Posterior cingulate gyrus (tissue), 11 donors: ENCODE results near the gene NT5DC1.

Experiments used
- DNase-seq, 10 donors: peaks; one replicate each; pipeline versions ENCODE4 v3.0.0 to v3.0.0-alpha.2; 2020 to 2021; ENCODE audit warnings: mixed read lengths in 3 of 10
- intact Hi-C: fragments of 100-400 bp; cut with DNase I; formaldehyde crosslinking; loops from one replicate; pipeline ENCODE4 v1.15.1; 2023

The NT5DC1 gene

GRCh38 chr6:116173928-116174327 lies 73.3 kb downstream of the NT5DC1 start:
- DNase-seq, result no peak
- intact Hi-C loops, result no loop called here

DNA sequence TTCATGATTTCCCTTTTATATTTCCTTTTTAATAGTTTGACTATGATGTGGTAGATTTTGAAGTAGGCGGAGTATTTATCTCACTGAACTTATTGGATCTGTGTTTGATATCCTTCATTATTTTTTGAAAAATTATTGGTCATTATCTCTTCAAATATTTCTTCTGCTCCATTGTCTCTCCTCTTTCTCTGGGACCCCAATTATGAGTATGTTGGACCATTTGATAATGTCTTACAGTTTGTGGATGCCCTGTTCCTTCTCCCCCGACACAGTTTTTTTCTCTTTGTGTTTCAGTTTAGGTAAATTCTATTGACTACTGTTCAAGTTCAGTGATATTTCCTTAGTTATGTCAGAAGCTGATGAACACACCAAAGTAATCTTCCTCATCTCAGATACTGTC lies 74.7 kb downstream of the NT5DC1 start:
- no peak for DNase-seq
- intact Hi-C loops, result no loop called here

DNA sequence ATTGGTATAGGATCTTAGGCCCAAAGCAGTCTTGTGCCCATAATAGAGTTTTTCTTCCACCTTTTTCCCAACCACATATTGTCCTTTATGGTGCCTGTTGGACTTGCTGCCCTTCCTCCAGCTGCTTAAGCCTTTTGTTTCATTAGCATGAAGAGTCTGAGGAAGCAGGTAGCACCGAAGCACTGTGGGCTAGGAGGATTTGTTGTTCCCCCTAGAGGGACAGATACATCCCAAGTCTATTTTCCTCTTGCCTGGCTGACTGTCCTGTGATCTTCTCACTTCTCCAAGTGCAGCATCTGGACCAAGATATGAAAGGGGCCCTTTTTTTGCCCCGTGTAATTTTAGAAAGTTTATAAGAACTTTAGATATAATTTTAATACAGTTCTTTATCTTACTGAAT lies 75.9 kb downstream of the NT5DC1 start:
- intact Hi-C loops, result no loop called here
- DNase-seq, result no peak

DNA sequence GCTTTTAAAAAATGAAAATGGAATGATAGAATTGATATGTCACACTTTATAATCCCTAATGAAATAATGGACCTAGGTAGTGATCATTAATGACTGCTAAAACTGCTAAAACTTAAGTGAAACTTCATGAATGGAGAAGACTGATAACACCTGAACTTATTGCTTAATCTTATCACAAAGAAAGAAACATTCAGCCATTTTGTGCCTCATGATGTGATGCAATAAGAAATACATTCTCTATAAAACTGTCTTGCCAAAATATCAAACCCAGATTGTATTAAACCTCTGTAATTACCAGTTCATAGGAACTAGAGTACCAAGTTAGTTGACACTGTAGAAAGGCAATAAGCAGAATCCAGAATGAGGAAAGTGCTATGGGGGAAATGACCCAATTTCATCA lies 79.7 kb downstream of the NT5DC1 start:
- no peak for DNase-seq
- intact Hi-C loops, result no loop called here

GRCh38 chr6:116189472-116189871 lies 88.8 kb downstream of the NT5DC1 start:
- intact Hi-C loops, result no loop called here
- DNase-seq, result no peak

GRCh38 chr6:116190550-116190949 lies 89.9 kb downstream of the NT5DC1 start:
- no peak for DNase-seq

DNA sequence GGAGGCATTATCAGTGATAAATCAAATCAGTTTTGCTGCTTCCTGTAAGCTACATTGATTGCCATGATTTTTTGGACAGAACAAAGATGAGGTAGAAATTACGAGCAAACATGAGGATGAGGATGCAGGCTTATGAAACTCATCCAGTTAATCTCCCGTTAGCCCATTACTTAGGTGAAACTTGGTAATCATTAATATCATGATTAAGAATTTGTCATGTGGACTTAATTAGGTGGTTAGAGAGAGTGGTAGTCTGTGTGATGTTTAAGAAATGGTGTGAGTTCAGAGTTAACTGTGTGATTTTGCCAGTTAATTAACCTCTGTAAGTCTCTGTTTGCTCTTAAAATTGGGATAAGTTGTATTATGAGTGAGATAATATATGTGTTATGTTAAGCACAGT lies 91.2 kb downstream of the NT5DC1 start:
- DNase-seq, result no peak
- intact Hi-C loops, result no loop called here

More at GRCh38 chr6:116190550-116190949, 89.9 kb downstream of the NT5DC1 start:
- intact Hi-C loops, result no loop called here

DNA sequence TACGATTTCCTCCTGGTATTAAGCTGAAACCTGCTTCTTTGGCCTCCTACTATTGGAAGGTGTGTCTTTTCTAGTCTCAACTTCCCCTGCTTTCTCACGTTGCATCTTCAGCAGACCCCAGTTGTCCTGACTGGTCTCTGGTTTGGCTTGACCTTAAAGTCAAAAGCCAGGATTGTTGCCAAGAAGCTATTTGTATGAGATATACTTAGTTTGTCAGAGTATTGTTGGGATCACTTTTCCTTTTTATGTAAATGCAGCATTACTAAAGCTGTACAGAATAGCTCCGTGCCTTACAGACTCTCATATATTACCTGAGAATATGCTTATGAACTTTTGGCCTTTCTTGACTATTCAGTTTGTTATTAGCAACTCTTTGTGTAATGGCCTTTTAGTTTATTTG lies 92.1 kb downstream of the NT5DC1 start:
- intact Hi-C loops, result no loop called here
- no peak for DNase-seq

DNA sequence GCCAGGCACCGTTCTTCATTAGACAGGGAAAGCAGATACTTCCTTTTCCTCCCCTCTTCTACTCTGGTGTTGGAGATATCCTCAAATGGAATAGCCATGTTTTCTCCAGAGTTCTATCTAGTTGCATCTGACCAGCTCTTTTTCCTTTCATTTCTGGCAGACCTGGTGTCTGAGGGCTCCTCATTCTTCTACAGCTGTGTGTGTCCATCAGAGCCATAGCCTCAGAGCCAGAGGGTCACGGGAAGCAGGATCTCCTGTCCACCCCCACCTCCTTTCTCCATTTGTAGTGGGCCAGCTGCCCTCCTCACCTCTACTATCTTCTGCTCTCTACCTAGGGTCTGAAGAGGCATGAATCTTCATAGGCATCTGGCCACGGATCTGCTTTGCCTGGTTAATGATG lies 96.2 kb downstream of the NT5DC1 start:
- no peak for DNase-seq
- intact Hi-C loops, result no loop called here

GRCh38 chr6:116200619-116201249 lies 100.1 kb downstream of the NT5DC1 start:
- intact Hi-C loops, result no loop called here
- DNase-seq, result no peak

DNA sequence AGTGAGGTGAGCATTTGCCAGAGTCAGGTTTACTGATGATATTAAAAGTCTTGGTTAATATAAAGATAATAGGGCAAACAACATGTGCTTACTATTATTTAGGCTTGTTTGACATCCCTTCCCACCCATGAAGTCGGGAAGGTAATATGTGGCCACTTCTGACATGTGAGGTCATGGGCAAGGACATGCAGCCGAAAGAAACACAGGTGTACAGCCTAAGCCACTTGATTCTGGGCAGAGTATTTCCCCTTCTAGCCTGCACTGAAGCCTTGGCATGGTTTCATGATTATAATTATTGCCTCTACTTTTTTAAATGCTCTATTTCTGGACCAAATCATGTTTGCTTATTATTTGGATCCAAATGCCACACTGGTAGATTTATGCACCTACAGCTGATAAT lies 100.9 kb downstream of the NT5DC1 start:
- DNase-seq, result no peak
- intact Hi-C loops, result no loop called here

GRCh38 chr6:116205281-116205680 lies 104.6 kb downstream of the NT5DC1 start:
- DNase-seq, result no peak
- intact Hi-C loops, result no loop called here

DNA sequence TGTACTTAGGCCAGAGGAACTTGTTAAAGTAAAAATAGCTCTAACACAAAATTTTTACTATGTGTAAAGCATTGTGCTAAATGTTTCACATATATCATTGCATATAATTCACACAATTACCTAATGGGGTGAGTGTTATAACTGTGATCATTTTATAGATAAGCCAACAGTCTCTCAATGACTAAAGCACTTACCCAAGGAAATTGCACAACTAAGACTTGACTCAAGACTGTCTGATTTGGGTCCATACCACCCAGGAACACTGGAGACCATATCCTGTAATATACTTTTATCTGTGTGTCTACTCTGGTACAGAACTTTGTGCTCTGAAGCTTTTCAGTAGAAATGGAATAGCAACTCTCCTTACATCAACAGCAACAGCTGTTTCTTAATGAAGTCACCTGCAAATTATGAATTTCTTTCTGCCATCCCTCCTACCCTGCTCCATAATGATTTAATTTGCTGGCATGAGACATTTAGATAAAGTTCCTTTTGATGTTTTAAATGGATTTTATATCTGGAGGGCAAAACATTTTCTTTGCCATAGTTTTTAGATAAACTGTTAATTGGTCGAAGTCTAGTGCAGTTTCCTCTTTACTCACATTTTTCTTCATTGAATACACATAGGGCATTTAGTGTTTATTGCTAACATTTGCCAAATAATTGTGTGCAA lies 105.7 kb downstream of the NT5DC1 start:
- intact Hi-C loops, result no loop called here

DNA sequence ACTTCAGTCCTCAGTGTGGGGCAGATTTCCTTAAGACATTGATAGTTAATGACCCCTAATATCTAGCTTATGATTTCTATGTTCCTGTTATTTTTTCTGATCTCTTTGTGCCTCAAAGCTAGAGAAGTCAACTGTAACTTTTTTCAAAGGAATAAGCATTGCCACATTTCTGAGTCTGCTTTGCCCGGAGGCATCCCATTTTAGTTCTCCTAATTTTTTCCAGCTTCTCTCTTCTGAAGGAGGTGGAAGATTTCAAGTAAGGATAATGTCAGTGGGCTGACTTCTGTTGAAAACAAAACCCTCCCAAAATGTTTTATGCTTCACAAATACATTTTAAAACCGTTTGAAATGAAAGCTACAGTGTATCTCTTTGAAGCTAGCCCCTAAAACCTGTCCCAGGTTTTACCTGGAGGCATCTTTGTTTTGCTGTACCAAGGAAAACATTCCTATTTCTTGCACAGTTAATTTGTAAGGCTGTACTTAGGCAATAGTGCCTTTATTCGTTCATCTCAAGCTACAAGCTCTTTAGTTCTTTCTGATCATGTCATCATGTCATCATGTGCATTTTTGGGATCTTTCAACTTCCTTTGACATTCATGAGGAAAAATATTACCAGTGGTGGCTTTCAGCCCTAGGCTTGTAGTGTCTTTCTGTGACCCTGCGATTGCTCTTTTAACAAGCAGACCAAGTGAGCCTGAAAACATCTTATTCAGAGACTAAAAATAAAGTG lies 107.6 kb downstream of the NT5DC1 start:
- no peak for DNase-seq
- intact Hi-C loops, result no loop called here

More for the DNA sequence above, 105.7 kb downstream of the NT5DC1 start:
- no peak for DNase-seq

- no peak for DNase-seq
- intact Hi-C loops, result loop anchor here (10.0 kb wide), 2 partner anchors 54 to 96 kb away; no protein-coding TSS in a partner anchor
These were observed 109.7 kb downstream of the NT5DC1 start for GRCh38 chr6:116210316-116210715.

- intact Hi-C loops, result loop anchor here (10.0 kb wide), 2 partner anchors 54 to 96 kb away; no protein-coding TSS in a partner anchor
- DNase-seq, result peak in 5 of 10 donors; percentile 9 to 74 (median 25)
These were observed 110.2 kb downstream of the NT5DC1 start for GRCh38 chr6:116210750-116211425.

DNA sequence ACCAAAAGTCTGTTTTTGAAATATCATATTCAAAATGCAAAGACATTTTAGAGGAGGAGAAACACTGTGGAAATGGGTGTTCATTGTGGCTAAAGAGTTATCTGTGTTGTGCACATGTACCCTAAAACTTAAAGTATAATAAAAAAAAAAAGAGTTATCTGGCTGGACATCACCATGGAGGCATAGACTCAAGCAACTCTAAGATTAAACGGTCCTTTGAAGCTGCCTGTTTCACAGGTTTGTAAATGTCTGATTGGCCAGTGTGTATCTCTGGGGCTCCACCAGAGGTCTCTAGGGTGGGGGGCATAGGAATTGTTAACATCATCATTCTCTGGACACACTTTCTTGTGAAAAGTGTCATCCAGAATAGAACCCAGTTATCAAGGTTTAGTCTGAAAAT lies 114.0 kb downstream of the NT5DC1 start:
- intact Hi-C loops, result loop anchor here (5.0 to 10.0 kb wide), 3 partner anchors 50 to 358 kb away; partner anchors contain the start of gene RWDD1
- DNase-seq, result no peak

GRCh38 chr6:116215414-116215813 lies 114.8 kb downstream of the NT5DC1 start:
- intact Hi-C loops, result loop anchor here (5.0 to 10.0 kb wide), 3 partner anchors 49 to 357 kb away; partner anchors contain the start of gene RWDD1
- no peak for DNase-seq

DNA sequence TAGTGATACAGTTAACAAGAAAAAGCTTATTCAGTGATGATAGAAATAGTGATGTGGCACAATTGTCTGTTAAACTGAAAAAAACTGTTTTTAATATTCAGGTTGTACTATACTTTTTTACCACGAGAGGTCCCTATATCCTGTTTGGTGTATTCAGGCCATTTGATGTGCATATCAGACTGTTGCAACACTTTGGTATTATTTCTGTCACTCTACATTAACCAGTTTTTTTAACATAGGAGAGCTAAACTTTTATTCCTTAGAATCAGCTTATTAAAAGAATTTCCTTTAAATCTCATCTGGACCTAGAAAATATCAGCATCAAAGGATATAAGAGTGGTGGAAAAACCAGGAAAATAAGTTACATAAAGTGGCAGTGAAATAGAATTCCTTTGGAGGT lies 116.4 kb downstream of the NT5DC1 start:
- no peak for DNase-seq
- intact Hi-C loops, result loop anchor here (5.0 to 10.0 kb wide), 3 partner anchors 48 to 355 kb away; partner anchors contain the start of gene RWDD1

GRCh38 chr6:116218172-116218633 lies 117.5 kb downstream of the NT5DC1 start:
- no peak for DNase-seq
- intact Hi-C loops, result loop anchor here (5.0 to 10.0 kb wide), 3 partner anchors 47 to 354 kb away; partner anchors contain the start of gene RWDD1
